GM18861 (cell line): ENCODE data around the gene OBSCN.
"Not testable (repeated sequence)": the region's sequence is repeated elsewhere in the genome, so short reads cannot be mapped to it uniquely, and the experiment has no call there.

ENCODE experiments used
- ATAC-seq: cut with Tn5 transposase; IDR thresholded peaks from one replicate; pipeline ENCODE4 v1.9.1; 2021; ENCODE audit not compliant: unreplicated experiment

OBSCN gene

DNA sequence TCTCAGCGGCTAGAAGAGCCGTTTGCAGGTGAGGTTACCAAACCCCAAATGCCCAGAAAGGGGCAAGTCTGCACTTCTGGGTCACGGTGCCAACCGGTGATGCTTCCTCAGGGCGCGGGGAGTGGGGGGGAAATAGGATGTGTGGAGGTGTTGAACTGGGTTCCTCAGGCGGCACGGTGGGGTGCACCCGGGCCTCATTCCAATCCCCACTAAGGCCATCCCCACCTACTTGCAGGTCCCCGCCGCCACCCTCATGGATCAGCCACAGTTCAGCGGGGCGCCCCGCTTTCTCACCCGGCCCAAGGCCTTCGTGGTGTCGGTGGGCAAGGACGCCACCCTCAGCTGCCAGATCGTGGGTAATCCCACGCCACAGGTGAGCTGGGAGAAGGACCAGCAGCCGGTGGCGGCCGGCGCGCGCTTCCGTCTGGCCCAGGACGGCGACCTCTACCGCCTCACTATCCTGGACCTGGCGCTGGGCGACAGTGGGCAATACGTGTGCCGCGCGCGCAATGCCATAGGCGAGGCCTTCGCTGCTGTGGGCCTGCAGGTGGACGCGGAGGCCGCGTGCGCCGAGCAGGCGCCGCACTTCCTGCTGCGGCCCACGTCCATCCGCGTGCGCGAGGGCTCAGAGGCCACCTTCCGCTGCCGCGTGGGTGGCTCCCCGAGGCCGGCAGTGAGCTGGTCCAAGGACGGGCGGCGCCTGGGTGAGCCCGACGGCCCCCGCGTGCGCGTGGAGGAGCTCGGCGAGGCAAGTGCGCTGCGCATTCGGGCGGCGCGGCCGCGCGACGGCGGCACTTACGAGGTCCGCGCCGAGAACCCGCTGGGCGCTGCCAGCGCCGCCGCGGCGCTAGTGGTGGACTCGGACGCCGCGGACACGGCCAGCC lies 3.9 kb downstream of the OBSCN start:
- no peak for ATAC-seq

DNA sequence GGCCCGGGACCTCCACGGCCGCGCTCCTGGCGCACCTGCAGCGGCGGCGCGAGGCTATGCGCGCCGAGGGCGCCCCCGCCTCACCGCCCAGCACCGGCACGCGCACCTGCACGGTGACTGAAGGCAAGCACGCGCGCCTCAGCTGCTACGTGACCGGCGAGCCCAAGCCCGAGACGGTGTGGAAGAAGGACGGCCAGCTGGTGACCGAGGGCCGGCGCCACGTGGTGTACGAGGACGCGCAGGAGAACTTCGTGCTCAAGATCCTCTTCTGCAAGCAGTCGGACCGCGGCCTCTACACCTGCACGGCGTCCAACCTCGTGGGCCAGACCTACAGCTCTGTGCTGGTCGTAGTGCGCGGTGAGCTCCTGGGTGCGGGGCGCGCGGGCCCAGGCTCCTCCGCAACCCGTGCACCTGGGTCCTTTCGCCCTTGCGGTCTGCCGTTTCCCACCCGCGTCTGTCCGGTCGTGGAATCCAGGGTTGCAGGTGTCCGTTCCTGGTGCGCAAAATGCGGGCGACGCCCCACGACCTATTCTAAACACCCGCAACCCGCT lies 4.6 kb downstream of the OBSCN start:
- no peak for ATAC-seq

DNA sequence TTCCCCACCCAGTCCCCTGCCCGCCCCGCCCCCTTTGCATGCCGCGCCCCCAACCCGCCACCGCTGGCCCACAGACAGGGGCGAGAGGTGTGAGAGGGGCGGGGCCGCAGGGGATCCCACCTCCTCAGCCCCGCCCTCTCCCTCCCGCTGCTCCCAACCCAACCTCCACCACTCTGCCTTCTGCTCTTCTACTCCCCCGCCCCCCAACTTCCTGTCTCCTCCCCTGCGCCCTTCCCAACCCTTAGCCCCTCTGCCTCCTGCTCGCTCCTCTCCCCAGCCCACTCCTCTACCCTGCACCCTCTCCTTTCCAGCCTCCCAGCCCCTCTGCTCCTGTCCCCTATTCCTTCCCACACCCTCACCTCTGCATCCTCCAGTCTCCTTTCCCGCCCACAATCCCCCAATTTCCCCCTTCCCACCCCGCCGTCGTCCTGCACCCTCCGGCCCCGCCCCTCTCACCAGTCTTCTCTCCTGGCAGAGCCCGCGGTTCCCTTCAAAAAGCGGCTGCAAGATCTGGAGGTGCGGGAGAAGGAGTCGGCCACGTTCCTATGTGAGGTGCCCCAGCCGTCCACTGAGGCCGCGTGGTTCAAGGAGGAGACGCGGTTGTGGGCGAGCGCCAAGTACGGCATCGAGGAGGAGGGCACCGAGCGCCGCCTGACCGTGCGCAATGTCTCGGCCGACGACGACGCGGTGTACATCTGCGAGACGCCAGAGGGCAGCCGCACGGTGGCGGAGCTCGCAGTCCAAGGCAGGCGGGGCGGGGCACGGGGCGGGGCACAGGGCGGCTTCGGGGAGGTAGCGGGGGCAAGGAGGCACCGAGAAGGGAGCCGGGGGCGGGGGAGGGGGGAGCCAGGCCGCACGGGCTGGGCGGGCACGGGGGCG lies 5.4 kb downstream of the OBSCN start:
- peak; percentile 85 for ATAC-seq

GRCh38 chr1:228213917-228214808 lies 6.3 kb downstream of the OBSCN start:
- no peak for ATAC-seq

DNA sequence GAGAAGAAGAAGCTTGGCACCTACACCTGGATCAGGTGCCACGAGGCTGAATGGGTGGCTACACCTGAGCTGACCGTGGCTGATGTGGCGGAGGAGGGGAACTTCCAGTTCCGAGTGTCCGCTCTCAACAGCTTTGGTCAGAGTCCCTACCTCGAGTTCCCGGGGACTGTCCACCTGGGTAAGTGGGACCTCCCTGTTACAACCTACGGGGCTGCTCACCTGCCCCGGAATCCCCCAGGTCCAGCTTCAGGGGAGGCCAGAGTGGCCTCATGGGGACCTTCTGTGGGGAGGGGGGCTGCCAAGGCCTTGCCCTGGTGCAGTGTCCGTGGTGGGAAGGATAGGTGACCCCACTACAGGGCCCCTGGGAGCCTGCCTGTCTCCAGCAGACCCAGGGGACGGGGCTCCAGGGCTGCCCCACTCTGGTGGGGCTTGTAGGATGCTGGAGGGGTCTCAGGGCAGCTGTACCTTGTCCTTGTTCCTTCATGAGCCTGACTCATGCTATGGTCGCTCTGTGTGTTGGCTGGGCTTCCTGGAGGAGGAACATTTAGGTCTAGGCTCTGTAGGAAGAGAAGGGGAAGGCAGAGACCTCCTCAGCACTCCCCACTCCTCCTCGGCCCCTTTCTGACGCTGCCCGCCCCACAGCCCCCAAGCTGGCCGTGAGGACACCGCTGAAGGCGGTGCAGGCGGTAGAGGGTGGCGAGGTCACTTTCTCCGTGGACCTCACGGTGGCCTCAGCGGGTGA lies 7.2 kb downstream of the OBSCN start:
- no peak for ATAC-seq

- ATAC-seq = no peak
Measured at GRCh38 chr1:228215663-228216116, 7.8 kb downstream of the OBSCN start.

DNA sequence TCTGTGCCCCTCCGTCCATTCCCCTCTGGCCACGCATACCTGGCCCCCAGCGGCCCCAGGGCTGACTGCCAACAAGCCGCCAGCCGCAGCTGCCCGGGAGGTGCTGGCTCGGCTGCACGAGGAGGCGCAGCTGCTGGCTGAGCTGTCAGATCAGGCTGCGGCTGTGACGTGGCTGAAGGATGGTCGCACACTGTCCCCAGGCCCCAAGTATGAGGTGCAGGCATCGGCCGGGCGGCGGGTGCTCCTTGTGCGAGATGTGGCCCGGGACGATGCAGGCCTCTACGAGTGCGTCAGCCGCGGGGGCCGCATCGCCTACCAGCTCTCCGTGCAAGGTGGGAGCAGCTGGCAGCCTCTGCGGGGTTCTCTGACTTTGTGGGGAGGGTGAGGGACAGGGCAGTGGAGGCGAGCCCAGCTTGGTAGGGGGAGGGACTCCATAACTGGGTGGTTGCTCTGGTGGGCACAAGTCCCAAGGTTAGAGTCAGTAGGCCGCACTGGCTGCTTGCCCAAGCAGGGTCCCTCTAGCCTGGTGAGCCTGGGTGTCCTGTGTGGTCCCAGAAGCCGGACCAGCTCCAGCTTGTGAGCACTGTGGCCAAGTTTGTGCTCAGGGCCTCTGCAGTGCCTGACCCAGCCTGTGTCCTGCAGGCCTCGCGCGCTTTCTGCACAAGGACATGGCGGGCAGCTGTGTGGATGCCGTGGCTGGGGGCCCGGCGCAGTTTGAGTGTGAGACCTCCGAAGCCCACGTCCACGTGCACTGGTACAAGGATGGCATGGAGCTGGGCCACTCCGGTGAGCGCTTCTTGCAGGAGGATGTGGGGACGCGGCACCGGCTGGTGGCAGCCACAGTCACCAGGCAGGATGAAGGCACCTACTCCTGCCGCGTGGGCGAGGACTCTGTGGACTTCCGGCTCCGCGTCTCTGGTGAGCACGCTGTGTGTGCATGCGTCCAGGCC lies 8.8 kb downstream of the OBSCN start:
- ATAC-seq = no peak

DNA sequence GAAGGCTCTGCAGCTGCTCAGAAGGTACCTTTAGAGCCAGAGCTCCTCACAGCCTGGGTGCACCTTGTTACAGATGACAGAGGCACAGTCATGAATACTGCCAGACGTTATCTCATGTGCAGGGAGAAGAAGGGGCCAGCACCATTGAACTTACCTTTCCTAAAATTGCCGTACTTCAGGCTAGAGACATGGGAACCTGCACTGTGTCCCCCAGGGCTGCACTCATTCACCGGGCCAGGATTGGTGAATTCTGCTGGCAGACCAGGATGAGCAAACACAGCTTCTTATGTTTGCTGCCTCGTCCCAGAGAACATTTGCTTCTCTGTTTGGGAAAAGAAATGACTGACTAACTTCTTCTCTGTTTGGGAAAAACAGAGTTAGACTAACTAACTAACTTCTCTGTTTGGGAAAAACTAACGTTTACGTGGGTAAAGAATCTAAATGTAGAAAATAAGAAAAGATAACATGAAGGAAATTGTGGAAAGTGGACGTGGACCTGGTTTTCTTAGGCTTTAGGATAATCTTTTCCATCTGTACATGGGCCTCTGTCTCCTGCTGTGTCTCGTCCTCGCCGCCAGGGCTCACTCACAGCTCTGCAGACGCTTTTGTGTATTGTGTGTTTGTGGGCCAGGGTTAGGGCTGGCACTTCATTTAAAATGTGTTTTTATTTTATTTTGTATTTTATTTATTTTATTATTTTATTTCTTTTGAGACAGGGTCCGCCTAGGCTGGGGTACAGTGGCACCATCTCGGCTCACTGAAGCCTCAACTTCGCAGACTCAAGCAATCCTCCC lies 9.9 kb downstream of the OBSCN start:
- ATAC-seq = no peak

DNA sequence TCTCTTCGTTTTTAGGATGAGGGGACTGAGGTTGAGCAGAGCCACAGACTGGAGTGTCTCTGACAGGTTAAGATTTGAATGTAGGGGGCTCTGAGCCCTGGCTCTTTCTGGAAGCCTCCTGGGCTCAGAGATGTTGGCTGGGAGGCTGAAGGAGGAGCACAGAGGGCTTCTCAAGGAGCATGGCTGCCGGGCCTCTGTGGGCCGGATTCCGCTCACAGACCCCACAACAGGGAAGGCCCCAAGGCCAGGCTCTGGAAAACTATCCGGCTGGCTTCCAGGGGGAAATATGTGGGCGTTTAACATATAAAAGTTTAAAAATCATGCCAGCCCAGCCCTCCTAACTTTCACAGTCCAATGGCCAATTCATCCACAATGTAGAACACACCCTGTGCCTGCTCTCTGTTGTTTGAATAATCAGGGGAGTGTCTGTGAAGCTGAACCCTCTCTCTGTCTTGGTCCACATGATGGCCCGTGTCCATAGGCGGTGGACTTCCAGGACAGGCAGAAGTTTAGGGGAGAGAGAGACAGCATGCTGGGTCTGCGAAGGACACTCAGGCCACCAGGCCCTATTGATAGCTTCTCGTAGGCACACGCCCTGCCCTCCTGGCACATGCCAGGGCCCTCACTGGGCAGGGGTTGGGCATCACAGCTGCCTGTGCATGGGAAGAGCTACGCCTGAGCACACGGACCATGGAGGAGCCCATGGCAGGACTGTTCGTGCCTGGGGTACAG lies 10.8 kb downstream of the OBSCN start:
- ATAC-seq = no peak

DNA sequence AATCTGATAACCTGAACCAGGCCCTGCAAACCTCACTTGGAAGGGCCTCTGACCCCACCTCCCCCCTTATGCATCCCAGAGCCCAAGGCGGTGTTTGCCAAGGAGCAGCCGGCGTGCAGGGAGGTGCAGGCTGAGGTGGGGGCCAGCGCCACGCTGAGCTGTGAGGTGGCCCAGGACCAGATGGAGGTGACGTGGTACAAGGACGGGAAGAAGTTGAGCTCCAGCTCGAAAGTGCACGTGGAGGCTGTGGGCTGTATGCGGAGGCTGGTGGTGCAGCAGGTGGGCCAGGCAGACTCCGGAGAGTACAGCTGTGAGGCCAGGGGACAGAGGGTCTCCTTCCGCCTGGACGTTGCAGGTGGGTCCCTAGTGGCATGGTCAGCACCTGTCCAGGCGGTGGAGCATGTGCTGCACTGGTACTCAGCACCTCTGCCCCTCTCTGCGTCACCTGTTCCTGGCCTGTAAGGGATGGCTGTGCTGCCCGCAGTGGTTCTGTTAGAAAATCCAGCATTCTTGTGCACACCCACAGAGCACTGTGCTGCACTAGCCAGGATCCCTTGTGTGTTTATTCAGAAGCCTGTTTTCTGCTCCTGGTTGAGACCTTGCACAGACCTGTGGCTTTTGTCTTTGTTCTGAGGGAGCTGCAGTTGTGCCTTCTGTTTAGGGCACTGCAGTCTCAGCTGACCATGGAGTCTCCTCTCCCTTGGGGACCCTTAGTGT lies 11.6 kb downstream of the OBSCN start:
- no peak for ATAC-seq

- ATAC-seq = no peak
Measured at GRCh38 chr1:228219962-228220780, 12.3 kb downstream of the OBSCN start.

DNA sequence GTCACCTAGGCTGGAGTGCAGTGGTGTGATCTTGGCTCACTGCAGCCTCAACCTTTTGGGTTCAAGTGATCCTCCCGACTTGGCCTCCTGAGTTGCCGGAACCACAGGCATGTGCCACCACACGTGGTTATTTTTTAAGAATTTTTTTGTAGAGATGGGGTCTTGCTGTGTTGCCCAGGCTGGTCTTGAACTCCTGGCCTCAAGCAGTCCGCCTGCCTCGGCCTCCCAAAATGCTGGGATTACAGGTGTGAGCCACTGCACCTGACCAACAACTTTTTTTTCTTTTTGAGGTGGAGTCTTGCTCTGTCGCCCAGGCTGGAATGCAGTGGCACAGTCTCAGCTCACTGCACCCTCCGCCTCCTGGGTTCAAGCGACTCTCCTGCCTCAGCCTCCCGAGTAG lies 13.3 kb downstream of the OBSCN start:
- not testable (repeated sequence) for ATAC-seq

DNA sequence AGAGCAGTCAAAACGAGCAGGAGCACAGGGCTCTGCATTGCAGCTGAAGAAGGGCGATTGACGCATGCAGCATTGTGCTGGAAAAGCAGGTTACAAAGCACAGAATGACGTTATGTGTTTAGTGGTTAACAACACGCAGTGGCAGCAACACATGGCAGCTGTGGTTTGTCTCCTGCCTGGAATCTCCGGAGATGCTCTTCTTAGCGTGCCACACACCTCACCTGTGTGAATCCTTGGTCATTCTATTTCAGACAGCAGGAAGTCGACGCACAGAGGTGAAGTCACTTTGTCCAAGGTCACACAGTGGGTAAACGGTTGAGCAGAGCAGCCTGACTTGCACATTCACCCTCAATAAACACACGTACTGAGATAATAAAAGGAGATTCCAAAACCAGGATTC lies 14.7 kb downstream of the OBSCN start:
- no peak for ATAC-seq

DNA sequence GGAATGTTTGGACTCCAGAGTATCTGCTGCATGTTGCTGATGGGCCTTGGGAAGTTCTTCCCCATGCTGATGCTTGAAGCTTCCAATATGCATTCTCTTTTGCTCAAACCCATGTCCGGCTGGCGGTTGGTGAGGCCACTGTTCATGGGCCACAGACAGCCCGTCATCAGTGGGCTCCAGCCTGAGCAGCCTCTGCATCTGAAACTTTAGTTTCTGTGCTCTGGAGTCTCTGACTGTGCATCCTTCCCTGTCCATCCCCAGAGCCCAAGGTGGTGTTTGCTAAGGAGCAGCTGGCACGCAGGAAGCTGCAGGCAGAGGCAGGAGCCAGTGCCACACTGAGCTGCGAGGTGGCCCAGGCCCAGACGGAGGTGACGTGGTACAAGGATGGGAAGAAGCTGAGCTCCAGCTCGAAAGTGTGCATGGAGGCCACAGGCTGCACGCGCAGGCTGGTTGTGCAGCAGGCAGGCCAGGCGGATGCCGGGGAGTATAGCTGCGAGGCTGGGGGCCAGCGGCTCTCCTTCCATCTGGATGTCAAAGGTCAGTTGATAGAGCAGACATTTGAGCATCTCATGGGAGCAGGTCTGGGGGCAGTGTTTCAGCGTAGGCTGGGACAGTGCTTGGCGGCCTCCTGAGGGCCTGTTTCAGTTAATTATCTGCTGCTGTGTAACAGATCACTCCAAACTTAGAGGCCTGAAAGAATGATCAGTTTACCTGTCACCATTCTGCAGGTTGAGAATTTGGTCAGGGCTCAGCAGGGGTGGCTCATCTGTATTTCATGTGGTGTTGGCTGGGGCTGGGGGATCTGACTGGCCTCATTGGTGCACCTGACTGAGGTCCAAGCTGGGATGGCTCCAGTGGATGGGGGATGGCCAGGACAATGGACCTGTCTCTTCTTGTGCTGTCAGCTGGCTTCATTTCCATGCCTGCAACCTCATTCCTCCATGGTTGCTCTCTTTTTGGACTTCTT lies 16.6 kb downstream of the OBSCN start:
- no peak for ATAC-seq
